Measurements from ENCODE around the gene NSD1. TPM values are rescaled to one million over a fixed set of nuclear protein-coding genes. Genes with fewer than 3 reads are reported as not detected.

Gene NSD1
- total and polyA plus RNA-seq, 2 of the 8 experiments (the other 6 are each of a cell fraction or from before 2014, with no cell fraction given), result 22.8 to 168 TPM

- no peak for TF ChIP-seq CHD7 (IDR thresholded peaks at IDR 0.05; ENCODE audit: insufficient replicate concordance, low read length)
- TF ChIP-seq ZNF274 (IDR thresholded peaks at IDR 0.05; ENCODE audit: borderline replicate concordance, extremely low read depth, low read length), result no peak
- TF ChIP-seq, protein P1, sequence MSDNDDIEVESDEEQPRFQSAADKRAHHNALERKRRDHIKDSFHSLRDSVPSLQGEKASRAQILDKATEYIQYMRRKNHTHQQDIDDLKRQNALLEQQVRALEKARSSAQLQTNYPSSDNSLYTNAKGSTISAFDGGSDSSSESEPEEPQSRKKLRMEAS (IDR thresholded peaks at IDR 0.05), result no peak
- no peak for TF ChIP-seq RAD21 (IDR thresholded peaks at IDR 0.05 in 1 of 2, conservative IDR thresholded peaks at IDR 0.05 in 1 of 2; ENCODE audit: low read depth in 2 of 2, low read length in 2 of 2)
- TF ChIP-seq EP300 (IDR thresholded peaks at IDR 0.05; ENCODE audit: borderline replicate concordance in 1 of 2, low read depth in 2 of 2, low read length in 2 of 2), result no peak
- no peak for TF ChIP-seq SP2 (IDR thresholded peaks at IDR 0.05; ENCODE audit: low read length)
- no peak for TF ChIP-seq GTF2F1 (IDR thresholded peaks at IDR 0.05; ENCODE audit: borderline replicate concordance, low read depth, low read length)
- no peak for TF ChIP-seq BCL11A (IDR thresholded peaks at IDR 0.05; ENCODE audit: low read depth in 2 of 2, low read length in 2 of 2)
- TF ChIP-seq TBP (IDR thresholded peaks at IDR 0.05; ENCODE audit: low read depth, low read length), result no peak
- no peak for TF ChIP-seq POLR2AphosphoS5 (IDR thresholded peaks at IDR 0.05; ENCODE audit: low read depth, low read length)
- TF ChIP-seq BRCA1 (IDR thresholded peaks at IDR 0.05; ENCODE audit: low read depth, low read length), result no peak
Measured at GRCh38 chr5:177334155-177334551, 200.6 kb downstream of the NSD1 start (continued).
